ENCODE data around the gene VSIG2. TPM values are rescaled to one million over a fixed set of nuclear protein-coding genes. Genes with fewer than 3 reads are reported as not detected.
A peak's percentile ranks its signal among the peaks of the same experiment; 100 is the strongest.

The VSIG2 gene
- total RNA-seq, 1 donor from 2014 or later: 1.2 TPM

DNA sequence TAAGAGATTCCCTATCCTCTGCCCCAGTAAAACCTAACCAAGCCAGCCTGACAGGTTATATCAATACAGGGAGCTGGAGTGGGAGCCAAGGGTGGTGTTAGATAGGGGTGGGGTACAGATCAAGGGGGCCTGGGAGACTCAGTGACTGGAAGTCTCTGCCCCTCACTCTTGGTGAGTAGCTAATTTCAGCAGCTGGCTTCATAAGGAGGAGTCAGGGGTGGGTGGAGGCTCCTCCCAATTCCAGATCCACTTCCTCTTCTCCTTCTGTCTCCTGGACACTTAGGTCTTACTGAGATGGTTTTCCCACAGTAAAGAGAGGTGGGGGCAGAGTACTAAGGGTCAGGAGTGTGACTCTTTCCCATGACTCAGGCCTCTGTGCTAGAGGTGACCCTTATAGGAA lies 1.1 kb upstream of the VSIG2 start:
- intact Hi-C loops (cut with DNase I): no loop called here
- no peak for DNase-seq (ENCODE audit: low spot score)

DNA sequence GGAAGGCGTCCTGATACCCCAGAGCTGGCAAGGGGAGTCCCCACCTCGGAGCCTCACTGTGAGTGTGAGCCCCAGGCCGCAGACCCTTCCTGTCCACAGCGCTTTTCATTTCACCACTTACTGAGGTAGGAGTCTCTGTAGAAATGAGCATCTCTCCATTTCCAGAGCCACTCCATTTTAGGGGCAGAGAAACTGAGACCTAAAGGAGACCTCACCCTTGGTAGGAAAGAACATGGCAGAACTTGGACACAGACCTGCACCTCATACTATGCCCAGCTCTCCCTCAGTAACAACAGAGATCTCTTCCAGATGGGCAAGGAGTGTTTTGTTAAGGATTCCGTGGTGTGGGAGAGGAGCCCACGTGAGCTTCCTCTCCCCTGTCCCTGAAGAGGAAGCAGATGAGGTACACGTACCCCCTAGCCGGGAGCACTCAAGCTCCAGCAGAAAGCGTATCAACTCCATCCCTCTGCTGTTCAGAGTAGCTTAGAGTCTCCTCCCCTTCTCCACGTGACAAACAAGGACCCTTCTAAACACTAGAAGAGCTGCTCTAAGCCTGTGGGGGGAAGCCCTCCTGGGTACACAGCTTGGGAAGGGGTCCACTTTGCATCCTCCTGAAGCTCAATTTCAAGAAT lies 532 bp upstream of the VSIG2 start:
- no peak for DNase-seq (ENCODE audit: low spot score)
- intact Hi-C loops (cut with DNase I): no loop called here

DNA sequence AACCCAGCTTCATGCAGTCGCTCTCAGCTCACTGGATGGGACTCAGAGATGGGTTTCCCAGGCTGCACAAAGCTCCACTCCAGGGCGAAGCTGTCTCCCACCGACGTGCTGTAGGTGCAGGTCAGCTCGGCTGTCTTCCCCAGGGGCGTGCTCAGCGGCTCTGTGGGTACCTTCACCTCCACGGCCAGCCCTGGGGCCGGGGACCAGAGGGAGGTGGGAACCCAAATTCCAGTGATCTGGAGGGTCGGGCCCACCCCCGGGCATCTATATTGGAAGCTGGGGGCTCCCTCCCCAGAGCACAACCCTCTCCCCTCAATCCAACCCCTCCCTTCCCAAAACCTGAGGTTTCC lies 689 bp downstream of the VSIG2 start:
- intact Hi-C loops (cut with DNase I): no loop called here
- DNase-seq (ENCODE audit: low spot score): no peak

DNA sequence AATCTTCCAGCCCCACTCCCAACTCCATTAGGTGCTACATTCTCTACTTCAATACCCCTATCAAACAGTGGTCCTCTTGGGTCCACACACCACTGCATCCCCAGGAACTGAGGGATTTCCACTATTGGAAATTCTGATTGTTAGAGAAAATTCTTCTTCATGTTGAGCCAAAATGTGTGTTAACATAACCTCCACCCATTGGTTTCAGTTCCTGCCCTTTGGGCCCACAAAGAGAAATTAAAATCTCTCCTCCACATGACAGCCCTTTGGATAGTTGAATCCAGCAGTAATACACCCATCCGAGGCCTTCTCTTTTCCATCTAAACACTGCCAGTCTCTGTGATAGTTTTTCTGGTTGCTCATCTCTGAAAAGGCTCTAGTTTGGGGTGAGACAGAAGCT lies 2.1 kb downstream of the VSIG2 start:
- intact Hi-C loops (cut with DNase I): no loop called here

DNA sequence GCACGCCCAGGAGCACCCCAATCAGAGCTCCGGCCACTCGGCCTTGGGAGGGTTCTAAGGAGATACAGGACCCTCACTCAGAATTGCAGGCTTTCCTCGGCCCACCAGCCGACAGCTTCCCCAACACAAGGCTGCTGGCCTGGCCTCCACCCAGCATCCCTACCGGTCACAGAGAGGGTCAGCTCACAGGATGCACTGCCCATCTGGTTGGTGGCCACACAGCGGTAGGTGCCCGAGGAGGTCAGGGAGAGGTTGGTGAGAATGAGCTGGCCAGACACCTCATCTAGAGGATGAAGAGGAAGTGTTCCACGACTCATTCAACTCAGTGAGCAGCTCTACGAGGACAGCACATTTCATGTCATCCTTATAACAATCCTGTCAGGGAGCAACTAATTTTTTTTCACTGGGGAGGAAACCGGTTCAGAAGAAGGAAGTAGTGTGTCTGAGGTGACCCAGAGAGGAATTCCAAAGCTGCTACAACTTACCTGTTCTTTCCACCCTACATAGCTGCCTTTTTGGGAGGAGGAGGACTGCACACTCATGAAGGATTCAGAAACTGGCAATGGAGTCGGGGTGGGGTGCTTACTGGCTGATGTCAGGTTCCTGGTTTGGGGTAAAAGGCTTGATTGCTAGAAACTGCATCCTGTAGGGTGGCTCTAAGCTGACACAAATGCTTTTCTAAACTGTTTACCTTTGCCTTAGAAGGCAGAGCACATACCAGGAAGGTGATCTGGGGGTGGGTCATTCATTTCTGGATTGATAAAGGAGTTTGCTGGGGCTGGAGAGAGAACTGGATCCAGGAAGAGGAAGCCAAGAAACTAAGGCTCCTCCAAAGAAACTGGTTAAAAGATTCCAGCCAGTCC lies 3.3 kb downstream of the VSIG2 start:
- no peak for DNase-seq (ENCODE audit: low spot score)
- intact Hi-C loops (cut with DNase I): no loop called here

More for the DNA sequence above, 2.1 kb downstream of the VSIG2 start:
- DNase-seq (ENCODE audit: low spot score): no peak

- intact Hi-C loops (cut with DNase I): no loop called here
- DNase-seq (ENCODE audit: low spot score): no peak
Measured at GRCh38 chr11:124748100-124748418, 4.0 kb downstream of the VSIG2 start.

GRCh38 chr11:124747406-124748099 lies 4.5 kb downstream of the VSIG2 start:
- DNase-seq (ENCODE audit: low spot score): no peak

GRCh38 chr11:124746621-124747243 lies 5.3 kb downstream of the VSIG2 start:
- peak; percentile 89 for DNase-seq (ENCODE audit: low spot score)
- intact Hi-C loops (cut with DNase I): no loop called here

More at GRCh38 chr11:124747406-124748099, 4.5 kb downstream of the VSIG2 start:
- intact Hi-C loops (cut with DNase I): no loop called here

DNA sequence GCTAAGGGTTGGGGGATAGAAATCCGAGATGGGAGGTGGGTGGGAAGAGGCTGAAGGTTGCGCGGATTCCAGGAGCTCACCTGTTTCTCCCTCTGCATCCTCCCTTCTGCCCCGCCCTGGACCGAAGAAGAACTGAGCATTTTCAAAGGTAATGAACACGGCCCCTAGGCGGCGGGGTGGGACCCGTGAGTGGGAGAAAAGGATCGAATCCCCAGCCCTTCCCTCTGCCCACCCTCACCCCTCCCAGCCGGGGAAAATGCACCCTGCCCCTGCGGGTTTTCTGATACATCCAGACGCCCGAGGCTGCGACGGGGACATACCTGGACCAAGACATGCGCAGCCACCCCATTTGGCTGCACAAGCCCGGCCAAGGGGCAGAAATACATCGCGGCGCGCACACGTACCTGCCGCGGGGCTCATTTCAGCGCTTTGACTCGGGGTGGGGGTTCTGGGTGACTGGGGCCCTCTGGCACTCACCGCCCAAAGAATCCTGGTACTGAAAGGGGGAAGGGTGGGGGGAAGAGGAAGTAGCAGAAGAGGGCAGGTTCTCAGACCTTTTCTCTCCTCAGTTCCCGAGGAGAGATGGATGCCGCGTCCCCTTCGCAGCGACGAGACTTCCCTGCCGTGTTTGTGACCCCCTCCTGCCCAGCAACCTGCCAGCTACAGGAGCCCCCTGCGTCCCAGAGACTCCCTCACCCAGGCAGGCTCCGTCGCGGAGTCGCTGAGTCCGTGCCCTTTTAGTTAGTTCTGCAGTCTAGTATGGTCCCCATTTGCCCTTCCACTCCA lies 6.0 kb downstream of the VSIG2 start:
- intact Hi-C loops (cut with DNase I): no loop called here
- DNase-seq (ENCODE audit: low spot score): no peak

DNA sequence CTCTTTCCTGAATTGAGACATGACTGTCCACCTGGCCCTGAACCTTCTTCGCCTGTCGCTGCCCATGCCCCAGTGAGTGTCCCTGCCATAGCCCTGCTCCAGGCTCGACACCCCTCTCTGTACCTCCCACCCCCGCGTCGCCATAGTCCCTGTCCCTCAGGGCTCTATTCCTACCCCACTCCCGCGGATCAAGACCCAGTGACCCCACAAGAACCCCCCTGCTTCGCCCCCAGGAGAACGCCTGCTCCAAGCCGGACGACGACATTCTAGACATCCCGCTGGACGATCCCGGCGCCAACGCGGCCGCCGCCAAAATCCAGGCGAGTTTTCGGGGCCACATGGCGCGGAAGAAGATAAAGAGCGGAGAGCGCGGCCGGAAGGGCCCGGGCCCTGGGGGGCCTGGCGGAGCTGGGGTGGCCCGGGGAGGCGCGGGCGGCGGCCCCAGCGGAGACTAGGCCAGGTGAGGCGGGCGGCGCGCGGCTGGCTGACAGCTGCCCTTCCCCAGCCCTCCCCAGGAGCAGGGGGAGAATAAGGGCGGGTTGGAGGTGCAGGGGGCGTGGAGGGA lies 6.7 kb downstream of the VSIG2 start:
- no peak for DNase-seq (ENCODE audit: low spot score)
- intact Hi-C loops (cut with DNase I): no loop called here

DNA sequence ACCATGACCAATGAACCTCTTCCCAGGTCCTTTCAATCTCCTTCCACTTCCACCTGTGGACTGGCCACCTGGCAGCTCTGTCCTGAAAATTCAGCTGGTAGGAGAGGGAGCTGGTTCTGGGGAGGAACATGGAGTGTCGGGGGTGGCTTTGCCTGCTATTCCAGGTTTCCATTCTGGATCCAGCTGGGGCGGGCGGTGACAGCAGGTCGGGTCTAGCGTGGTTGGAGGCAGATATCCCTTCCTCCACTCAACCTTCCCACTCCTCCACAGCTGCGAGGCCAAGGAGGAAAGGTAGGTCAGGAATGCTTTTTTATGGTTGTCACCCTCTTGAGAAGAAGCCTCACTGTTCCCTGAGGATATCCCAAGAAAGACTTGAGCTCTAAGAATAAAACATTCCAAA lies 9.0 kb downstream of the VSIG2 start:
- DNase-seq (ENCODE audit: low spot score): no peak
- intact Hi-C loops (cut with DNase I): loop anchor here (5.0 kb wide), 1 partner anchor 71 kb away; the partner anchor contains the start of genes SIAE and SPA17

- no peak for DNase-seq (ENCODE audit: low spot score)
- intact Hi-C loops (cut with DNase I): loop anchor here (5.0 kb wide), 1 partner anchor 70 kb away; the partner anchor contains the start of genes SIAE and SPA17
Measured at GRCh38 chr11:124742555-124742954, 9.5 kb downstream of the VSIG2 start.

DNA sequence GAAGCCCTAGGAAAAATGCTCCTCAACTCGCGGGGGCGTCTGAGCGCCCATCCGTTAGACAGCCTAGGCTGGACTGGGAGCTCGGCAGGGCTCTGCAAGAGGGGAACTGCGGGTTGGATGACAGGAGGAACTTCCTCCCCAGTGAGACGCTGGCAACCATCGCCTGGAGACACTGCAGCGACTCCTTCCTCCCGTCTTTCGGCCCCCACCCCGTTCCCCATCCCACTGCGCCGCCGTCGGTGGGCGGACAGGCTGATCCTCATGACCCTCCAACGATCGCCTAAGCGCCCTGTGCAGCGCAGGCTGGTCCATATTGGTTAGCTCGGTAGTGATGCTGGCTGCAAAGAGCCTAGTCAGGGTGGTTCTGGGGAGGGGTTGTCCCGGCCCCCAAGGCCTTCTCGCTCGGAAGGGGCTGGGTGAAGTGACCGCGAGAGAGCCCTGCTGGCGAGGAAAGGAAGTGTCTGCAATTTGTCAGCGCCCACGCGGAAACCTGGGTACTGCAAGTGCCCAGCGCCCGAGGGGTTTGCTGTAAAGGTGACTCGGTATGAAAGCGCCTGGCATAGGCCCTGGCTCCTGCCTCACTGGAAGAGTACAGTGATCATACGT lies 11.7 kb downstream of the VSIG2 start:
- no peak for DNase-seq (ENCODE audit: low spot score)
- intact Hi-C loops (cut with DNase I): loop anchor here (5.0 kb wide), 1 partner anchor 68 kb away; the partner anchor contains the start of genes SIAE and SPA17

DNA sequence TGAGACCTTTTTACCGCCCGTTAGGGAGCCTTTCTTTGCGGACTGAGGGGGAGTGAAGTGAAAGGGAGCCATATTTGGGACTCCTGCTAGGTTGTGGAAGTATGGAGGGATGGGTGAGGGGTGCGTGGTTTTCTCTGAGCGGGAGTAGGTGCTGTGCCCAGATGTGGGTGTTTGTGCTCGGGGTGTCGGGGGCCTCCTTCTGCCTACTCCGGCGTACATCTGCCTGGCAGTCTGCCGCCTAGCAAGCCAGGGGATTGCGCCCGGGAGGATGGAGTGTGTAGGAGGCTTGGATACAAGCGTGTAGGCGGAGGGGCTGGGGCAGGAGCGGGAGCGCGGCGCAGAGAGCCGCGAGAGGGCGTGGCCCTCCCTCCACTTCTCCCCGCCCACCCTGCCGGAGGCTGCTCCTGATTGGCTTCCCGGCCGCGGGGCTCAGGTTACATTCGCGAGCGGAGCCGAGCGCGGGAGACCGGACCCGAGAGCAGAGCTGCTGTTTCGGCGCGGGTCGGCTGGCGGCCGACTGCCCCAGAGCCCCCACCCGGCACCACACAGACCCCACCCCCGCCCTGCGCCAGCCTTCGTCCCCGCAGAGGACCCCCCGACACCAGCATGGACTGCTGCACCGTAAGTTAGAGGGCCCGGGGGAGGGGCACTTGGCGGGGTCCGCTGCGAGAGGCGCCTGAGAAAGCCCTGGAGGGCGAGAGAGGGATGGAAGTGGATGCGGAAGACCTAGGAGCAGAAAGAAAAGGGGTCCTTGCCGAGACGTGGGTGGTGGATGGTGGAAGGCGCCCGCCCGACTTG lies 12.4 kb downstream of the VSIG2 start, which contains the start of gene NRGN:
TSS of gene NRGN (plus strand) at position 464 of the 798 bp plus-strand sequence. CDS start at position 607, 143 bp downstream.
- intact Hi-C loops (cut with DNase I): loop anchor here (5.0 kb wide), 1 partner anchor 67 kb away; the partner anchor contains the start of genes SIAE and SPA17
- peak; percentile 93 for DNase-seq (ENCODE audit: low spot score)

DNA sequence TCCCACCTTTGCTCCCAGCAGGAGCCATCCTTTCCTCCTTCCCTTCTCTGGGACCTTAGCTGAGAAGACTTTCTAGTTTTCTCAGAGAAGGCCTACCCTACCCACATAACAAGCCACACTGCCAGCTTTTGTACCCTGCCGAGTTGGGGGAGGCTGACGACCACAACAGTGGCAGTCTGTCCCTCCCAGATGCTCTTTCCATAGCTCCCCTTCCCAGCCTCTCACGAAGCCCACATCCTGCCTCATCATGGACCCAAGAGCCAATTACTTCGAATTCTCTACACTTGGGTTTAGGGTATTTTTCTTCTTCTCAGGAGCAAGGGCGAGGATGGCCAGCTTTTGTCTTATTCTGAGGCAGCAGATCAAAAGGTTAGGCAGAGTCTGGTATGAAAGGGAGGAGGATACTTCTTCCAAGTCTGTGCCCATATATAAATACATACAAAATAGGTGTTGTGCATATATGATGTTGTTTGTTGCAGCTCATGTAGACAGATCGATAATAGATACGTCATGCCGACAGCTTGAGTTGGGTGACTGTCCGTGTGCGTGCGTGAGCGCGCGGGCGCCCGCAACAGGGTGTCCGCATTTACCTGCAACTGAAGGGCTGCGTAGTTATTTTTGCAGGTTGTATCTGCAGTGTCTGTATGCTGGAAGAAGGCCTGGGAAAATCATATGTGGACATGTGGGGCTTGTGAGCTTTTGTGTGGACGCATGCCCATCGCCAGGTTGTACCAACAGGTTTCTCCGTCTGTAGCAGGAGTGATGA lies 13.2 kb downstream of the VSIG2 start:
- DNase-seq (ENCODE audit: low spot score): no peak
- intact Hi-C loops (cut with DNase I): no loop called here

- no peak for DNase-seq (ENCODE audit: low spot score)
- intact Hi-C loops (cut with DNase I): no loop called here
Measured at GRCh38 chr11:124737638-124738305, 14.3 kb downstream of the VSIG2 start.

Measured in cardiac septum (tissue), 1 donor.